Hepatocyte (in vitro differentiated cells): ENCODE data around the gene INTS15. TPM values are rescaled to one million over a fixed set of nuclear protein-coding genes. Genes with fewer than 3 reads are reported as not detected.
"Not testable (repeated sequence)": the region's sequence is repeated elsewhere in the genome, so short reads cannot be mapped to it uniquely, and the experiment has no call there.

Experiments used
- DNase-seq: peaks from one replicate; pipeline ENCODE4 v3.0.0-alpha.2; 2016; ENCODE audit warnings: low spot score
- H2AFZ ChIP-seq: fragments of 200-600 bp; sonication (generic); 2 replicates; pipeline ENCODE4 v1.6.0; 2016; ENCODE audit warnings: antibody characterized with exemption, mild to moderate bottlenecking
- H3K27ac ChIP-seq: fragments of 200-600 bp; sonication (generic); 2 replicates; pipeline ENCODE4 v1.5.1; 2016; ENCODE audit warnings: mild to moderate bottlenecking
- H3K27me3 ChIP-seq: fragments of 200-600 bp; sonication (generic); 2 replicates; pipeline ENCODE4 v1.6.1; 2016
- H3K36me3 ChIP-seq: fragments of 200-600 bp; sonication (generic); replicated peaks from 2 replicates; pipeline ENCODE4 v1.5.1; 2016; ENCODE audit warnings: low read depth; ENCODE audit not compliant: insufficient read depth
- H3K4me1 ChIP-seq: fragments of 200-600 bp; sonication (generic); 2 replicates; pipeline ENCODE4 v1.5.1; 2016; ENCODE audit warnings: mild to moderate bottlenecking, moderate library complexity; ENCODE audit not compliant: insufficient read depth
- H3K4me2 ChIP-seq: fragments of 200-600 bp; sonication (generic); 2 replicates; pipeline ENCODE4 v1.6.0; 2016
- H3K4me3 ChIP-seq: fragments of 200-600 bp; sonication (generic); 2 replicates; pipeline ENCODE4 v1.5.1; 2016; ENCODE audit warnings: mild to moderate bottlenecking
- H3K79me2 ChIP-seq: fragments of 200-600 bp; sonication (generic); 2 replicates; pipeline ENCODE4 v1.6.0; 2017; ENCODE audit warnings: mild to moderate bottlenecking
- H3K9me2 ChIP-seq: fragments of 200-600 bp; sonication (generic); replicated peaks from 2 replicates; pipeline ENCODE4 v1.6.0; 2017; ENCODE audit warnings: mild to moderate bottlenecking; ENCODE audit not compliant: insufficient read depth
- H3K9me3 ChIP-seq: fragments of 200-600 bp; sonication (generic); 2 replicates; pipeline ENCODE4 v1.5.1; 2016; ENCODE audit warnings: low read depth, mild to moderate bottlenecking
- H4K20me1 ChIP-seq: fragments of 200-600 bp; sonication (generic); 2 replicates; pipeline ENCODE4 v1.6.0; 2016; ENCODE audit warnings: mild to moderate bottlenecking; ENCODE audit not compliant: insufficient read depth, poor library complexity, severe bottlenecking
- EZH2 ChIP-seq: fragments of 200-600 bp; sonication (generic); IDR thresholded peaks from 2 replicates; pipeline ENCODE4 v1.6.1; 2016; ENCODE audit warnings: antibody characterized with exemption, mild to moderate bottlenecking, borderline replicate concordance
- EZH2phosphoT487 ChIP-seq: fragments of 200-600 bp; sonication (generic); IDR thresholded peaks from one replicate; pipeline ENCODE4 v1.6.1; 2018; ENCODE audit warnings: antibody characterized with exemption, mild to moderate bottlenecking, low read depth, moderate library complexity; ENCODE audit not compliant: unreplicated experiment, severe bottlenecking
- WGBS: methylation state at CpG from one replicate; pipeline ENCODE4 v1.1.6; 2016; ENCODE audit warnings: low lambda C conversion rate; ENCODE audit errors: missing lambda C conversion rate; 5-methylcytosine and 5-hydroxymethylcytosine counted together
- polyA plus RNA-seq: library from polyadenylated mRNA; unstranded; fragments of >200 nt; fragmentation: Nextera tagmentation; extraction: Ambion mirVana; gene quantifications from 2 replicates; pipeline ENCODE4 v1.2.1, GENCODE V29; 2016
- total RNA-seq: library from RNA; depleted of rRNA; stranded (reverse); fragments of >200 nt; gene quantifications from 2 replicates; pipeline ENCODE4 v1.2.3, GENCODE V29; 2014
- TF ChIP-seq, protein P1 (sequence below): fragments of 200-600 bp; sonication (generic); IDR thresholded peaks from 2 replicates; pipeline ENCODE4 v1.5.1; 2016; ENCODE audit warnings: antibody characterized with exemption, mild to moderate bottlenecking; ENCODE audit not compliant: poor library complexity

Gene INTS15
- total and polyA plus RNA-seq, 2 experiments from 2014 or later = 21.4 to 26.1 TPM

DNA sequence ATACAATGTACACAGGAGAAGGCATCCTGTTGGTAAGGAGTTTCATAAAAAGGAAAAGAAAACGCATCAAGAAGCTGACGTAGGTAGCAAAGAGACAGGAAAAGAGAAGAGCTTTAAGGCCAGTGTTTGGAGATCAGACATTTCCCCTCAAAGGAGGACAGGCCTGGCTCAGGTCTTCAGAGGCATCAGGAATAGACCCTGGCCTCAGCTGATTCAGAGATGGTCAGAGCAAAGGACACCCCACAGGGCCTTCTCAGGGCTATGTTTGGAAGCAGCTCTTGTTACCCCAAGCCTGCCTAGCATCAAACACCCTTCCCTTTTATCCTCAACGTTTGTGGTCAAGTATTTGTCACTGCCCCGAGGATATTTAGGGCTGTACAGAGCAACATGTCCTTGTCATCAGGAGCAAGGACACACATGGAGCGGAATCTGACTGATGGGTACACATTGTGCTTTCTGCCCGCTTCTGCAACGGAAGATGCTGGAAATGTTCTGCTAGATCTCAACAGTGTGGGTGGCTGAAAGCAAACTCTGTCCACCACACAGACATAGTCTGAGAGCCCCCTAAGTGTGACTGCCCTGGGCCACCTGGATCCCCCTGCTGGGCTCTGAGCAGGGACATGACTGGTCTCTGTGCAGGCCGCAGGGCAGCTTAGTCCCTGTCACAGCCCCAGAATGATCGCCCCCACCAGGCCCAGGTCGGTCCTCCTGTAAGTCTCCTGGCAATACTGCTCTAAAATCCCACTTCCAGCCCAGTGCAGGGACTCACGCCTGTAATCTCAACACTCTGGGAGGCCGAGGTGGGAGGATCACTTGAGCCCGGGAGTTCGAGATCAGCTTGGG is 13.6 kb upstream of the INTS15 start:
- Histone ChIP-seq H3K36me3 (no peaks in the 10 kb centered on the region), H3K9me2 (no peaks in the 10 kb centered on the region), H3K79me2 (peaks cover 7% of the 10 kb centered on the region), H3K4me1 (peaks cover 8% of the 10 kb centered on the region), H3K27me3 (no peaks in the 10 kb centered on the region), H4K20me1 (no peaks in the 10 kb centered on the region), H3K27ac (no peak overlapping the region), H2AFZ (no peak overlapping the region), H3K4me3 (no peak overlapping the region), H3K4me2 (peak overlapping the region; percentile 82), H3K9me3 (no peaks in the 10 kb centered on the region)
- TF ChIP-seq, protein P1, sequence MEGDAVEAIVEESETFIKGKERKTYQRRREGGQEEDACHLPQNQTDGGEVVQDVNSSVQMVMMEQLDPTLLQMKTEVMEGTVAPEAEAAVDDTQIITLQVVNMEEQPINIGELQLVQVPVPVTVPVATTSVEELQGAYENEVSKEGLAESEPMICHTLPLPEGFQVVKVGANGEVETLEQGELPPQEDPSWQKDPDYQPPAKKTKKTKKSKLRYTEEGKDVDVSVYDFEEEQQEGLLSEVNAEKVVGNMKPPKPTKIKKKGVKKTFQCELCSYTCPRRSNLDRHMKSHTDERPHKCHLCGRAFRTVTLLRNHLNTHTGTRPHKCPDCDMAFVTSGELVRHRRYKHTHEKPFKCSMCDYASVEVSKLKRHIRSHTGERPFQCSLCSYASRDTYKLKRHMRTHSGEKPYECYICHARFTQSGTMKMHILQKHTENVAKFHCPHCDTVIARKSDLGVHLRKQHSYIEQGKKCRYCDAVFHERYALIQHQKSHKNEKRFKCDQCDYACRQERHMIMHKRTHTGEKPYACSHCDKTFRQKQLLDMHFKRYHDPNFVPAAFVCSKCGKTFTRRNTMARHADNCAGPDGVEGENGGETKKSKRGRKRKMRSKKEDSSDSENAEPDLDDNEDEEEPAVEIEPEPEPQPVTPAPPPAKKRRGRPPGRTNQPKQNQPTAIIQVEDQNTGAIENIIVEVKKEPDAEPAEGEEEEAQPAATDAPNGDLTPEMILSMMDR = no peak
- TF ChIP-seq EZH2phosphoT487 (no peak), EZH2 (no peak)
- no peak for DNase-seq
- WGBS = 82% methylated on average over 14 of the region's 14 CpGs

DNA sequence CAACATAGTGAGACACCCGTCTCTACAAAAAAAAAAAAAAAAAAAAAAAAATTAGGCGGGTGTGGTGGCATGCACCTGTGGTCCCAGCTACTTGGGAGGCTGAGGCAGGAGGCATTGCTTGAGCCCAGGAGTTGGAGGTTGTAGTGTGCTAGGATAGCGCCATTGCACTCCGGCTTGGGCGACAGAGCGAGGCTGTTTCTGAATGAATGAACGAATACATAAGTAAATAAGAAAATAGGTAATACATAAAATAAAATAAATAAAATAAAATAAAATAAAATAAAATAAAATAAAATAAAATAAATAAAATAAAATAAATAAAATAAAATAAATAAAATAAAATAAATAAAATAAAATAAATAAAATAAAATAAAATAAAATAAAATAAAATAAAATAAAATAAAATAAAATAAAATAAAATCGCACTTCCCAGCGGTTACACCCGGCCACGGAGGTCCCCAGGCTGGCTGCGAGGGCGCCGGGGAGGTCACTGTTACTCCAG is 12.9 kb upstream of the INTS15 start:
- H2AFZ ChIP-seq, H4K20me1 ChIP-seq, H3K9me3 ChIP-seq, H3K27me3 ChIP-seq, H3K79me2 ChIP-seq, DNase-seq, H3K36me3 ChIP-seq, H3K9me2 ChIP-seq, H3K4me1 ChIP-seq: not testable (repeated sequence)
- H3K27ac ChIP-seq = peak overlapping the region; percentile 94
- 37% methylated on average over 13 of the region's 14 CpGs for WGBS
- peak overlapping the region; percentile 82 for H3K4me2 ChIP-seq
- peak overlapping the region; percentile 47 for H3K4me3 ChIP-seq

- H3K4me3 ChIP-seq = peak within 1 kb of the TSS; percentile 47
- DNase-seq = peak; percentile 95
- peak within 1 kb of the TSS; percentile 94 for H3K27ac ChIP-seq
- TF ChIP-seq, protein P1 = no peak
- no peak for TF ChIP-seq EZH2phosphoT487
- no peak for TF ChIP-seq EZH2
- no peaks in the 10 kb centered on the region for H3K36me3 ChIP-seq
- no peaks in the 10 kb centered on the region for H3K9me3 ChIP-seq
- H3K9me2 ChIP-seq = no peaks in the 10 kb centered on the region
- peaks cover 7% of the 10 kb centered on the region for H3K79me2 ChIP-seq
- H3K27me3 ChIP-seq = no peaks in the 10 kb centered on the region
- peak within 1 kb of the TSS; percentile 78 for H2AFZ ChIP-seq
- no peaks in the 10 kb centered on the region for H4K20me1 ChIP-seq
- 21% methylated on average over 48 of the region's 51 CpGs for WGBS
- peak within 1 kb of the TSS; percentile 82 for H3K4me2 ChIP-seq
- H3K4me1 ChIP-seq = peaks cover 8% of the 10 kb centered on the region
These were observed 12.3 kb upstream of the INTS15 start, which contains the start of gene ZDHHC4 for GRCh38 chr7:6577369-6578113. Gene ZDHHC4, plus strand, starts transcription at chr7:6577454. Its CDS starts 3,108 bp downstream, at chr7:6580562.
